Epidermal melanocyte (primary cell): ENCODE data around the gene MAP3K2.

Source experiments
- DNase-seq: peaks from one replicate; pipeline ENCODE4 v3.0.0; 2011; ENCODE audit warnings: low spot score; ENCODE audit not compliant: insufficient read length

Gene MAP3K2

GRCh38 chr2:127387655-127388422, at the start of gene MAP3K2:
TSS of gene MAP3K2 (minus strand) at chr2:127387975. CDS start at chr2:127343129, 44,846 bp downstream.
- DNase-seq = peak; percentile 95

- no peak for DNase-seq
These were observed 49.3 kb upstream of the MAP3K2 start for GRCh38 chr2:127437056-127437455.

- DNase-seq = no peak
These were observed 46.7 kb upstream of the MAP3K2 start for GRCh38 chr2:127434515-127434914.

- DNase-seq = no peak
These were observed 43.7 kb upstream of the MAP3K2 start for GRCh38 chr2:127431408-127432023.

- no peak for DNase-seq
These were observed 42.2 kb upstream of the MAP3K2 start for GRCh38 chr2:127429844-127430425.

GRCh38 chr2:127429291-127429690, 41.5 kb upstream of the MAP3K2 start:
- DNase-seq = no peak

- no peak for DNase-seq
These were observed 41.0 kb upstream of the MAP3K2 start for GRCh38 chr2:127428815-127429109.

- DNase-seq = no peak
These were observed 40.5 kb upstream of the MAP3K2 start for GRCh38 chr2:127428057-127428814.

GRCh38 chr2:127427376-127428056, 39.7 kb upstream of the MAP3K2 start:
- DNase-seq = no peak

- no peak for DNase-seq
These were observed 39.0 kb upstream of the MAP3K2 start for GRCh38 chr2:127426501-127427354.

GRCh38 chr2:127425540-127426490, 38.0 kb upstream of the MAP3K2 start:
- DNase-seq = no peak

GRCh38 chr2:127424598-127425520, 37.1 kb upstream of the MAP3K2 start:
- DNase-seq = no peak

- no peak for DNase-seq
These were observed 36.1 kb upstream of the MAP3K2 start for GRCh38 chr2:127423880-127424279.

GRCh38 chr2:127423478-127423843, 35.7 kb upstream of the MAP3K2 start:
- no peak for DNase-seq

- no peak for DNase-seq
These were observed 35.0 kb upstream of the MAP3K2 start for GRCh38 chr2:127422559-127423477.

GRCh38 chr2:127421871-127422558, 34.2 kb upstream of the MAP3K2 start:
- DNase-seq = no peak
